ENCODE results near the gene ZNF654. TPM values are rescaled to one million over a fixed set of nuclear protein-coding genes. Genes with fewer than 3 reads are reported as not detected.

ZNF654 gene
- total and polyA plus RNA-seq, 9 of the 15 experiments (the other 6 are each of a cell fraction or from before 2014, with no cell fraction given), result 2.4 to 8.6 (median 5.1) TPM

- TF ChIP-seq CREB3 (tag; conservative IDR thresholded peaks at IDR 0.05; ENCODE audit: low read depth), result 0 out of 2 replicates have a peak, but pooled peaks have one; percentile 52
- peak; percentile 68 for TF ChIP-seq CHAMP1 (IDR thresholded peaks at IDR 0.05)
- no peak for TF ChIP-seq HMG20B (CRISPR knock-in tag; IDR thresholded peaks at IDR 0.05)
- no peak for TF ChIP-seq LARP7 (IDR thresholded peaks at IDR 0.05)
- peak; percentile 79 for TF ChIP-seq HCFC1 (IDR thresholded peaks at IDR 0.05; ENCODE audit: low read depth, low read length)
- no peak for TF ChIP-seq ZNF766 (CRISPR knock-in tag; conservative IDR thresholded peaks at IDR 0.05)
- TF ChIP-seq HNRNPL (IDR thresholded peaks at IDR 0.05; ENCODE audit: low read depth, low read length), result no peak
- TF ChIP-seq RBBP5 (IDR thresholded peaks at IDR 0.05; ENCODE audit: borderline replicate concordance, insufficient read depth, low read length, poor library complexity, severe bottlenecking), result peak; percentile 77
- TF ChIP-seq ZNF398 (CRISPR knock-in tag; IDR thresholded peaks at IDR 0.05), result no peak
- no peak for TF ChIP-seq ASH1L (IDR thresholded peaks at IDR 0.05; ENCODE audit: borderline replicate concordance, low read depth, partially characterized antibody)
- TF ChIP-seq SIX5 (IDR thresholded peaks at IDR 0.05; ENCODE audit: borderline replicate concordance in 1 of 2, insufficient read depth in 1 of 2, low read depth in 1 of 2, low read length in 2 of 2), result peak; percentile 35; a peak in 2 of 4 replicates
- peak; percentile 9 for TF ChIP-seq MEIS2 (IDR thresholded peaks at IDR 0.05; ENCODE audit: partially characterized antibody)
- TF ChIP-seq ZMIZ1 (IDR thresholded peaks at IDR 0.05; ENCODE audit: low read depth in 2 of 2, low read length in 2 of 2), result no peak
These were observed 90.7 kb downstream of the ZNF654 start, which contains the start of gene C3orf38 (continued) for GRCh38 chr3:88149509-88150362.

All from K562 (cell line).